Heart right ventricle (tissue), 16 donors: ENCODE results near the gene VDR. TPM values are rescaled to one million over a fixed set of nuclear protein-coding genes. Genes with fewer than 3 reads are reported as not detected.

Experiments used
- ATAC-seq, 8 donors: fragments of 200-7000 bp; cut with Tn5 transposase; one replicate each; pipeline ENCODE4 v1.9.1; 2020; ENCODE audit warnings: mild to moderate bottlenecking in 8 of 8, moderate library complexity in 8 of 8, moderate number of reproducible peaks in 1 of 8
- DNase-seq, 2 donors: peaks; one replicate each; pipeline ENCODE4 v3.0.0-alpha.2; 2020
- H3K27ac ChIP-seq, 10 donors: fragments of 200-600 bp; sonication (generic) in 2 of 10; one replicate each; pipeline versions ENCODE4 v1.5.0 to v1.8.0; 2020 to 2022; ENCODE audit warnings: mild to moderate bottlenecking in 3 of 10
- H3K27me3 ChIP-seq, 7 donors: fragments of 200-600 bp; one replicate each; pipeline ENCODE4 v1.8.0; 2021 to 2022; ENCODE audit warnings: mild to moderate bottlenecking in 2 of 7
- H3K36me3 ChIP-seq, 9 donors: fragments of 200-600 bp; sonication (generic) in 1 of 9; one replicate each; pipeline versions ENCODE4 v1.5.0 to v1.8.0; 2020 to 2022; ENCODE audit warnings: mild to moderate bottlenecking in 2 of 9
- H3K4me1 ChIP-seq, 9 donors: fragments of 200-600 bp; sonication (generic) in 1 of 9; one replicate each; pipeline versions ENCODE4 v1.5.0 to v1.8.0; 2020 to 2022; ENCODE audit warnings: mild to moderate bottlenecking in 4 of 9
- H3K4me3 ChIP-seq, 10 donors: fragments of 200-600 bp; sonication (generic) in 2 of 10; one replicate each; pipeline versions ENCODE4 v1.5.0 to v1.8.0; 2020 to 2022; ENCODE audit warnings: mild to moderate bottlenecking in 7 of 10, moderate library complexity in 2 of 10
- H3K9me3 ChIP-seq, 11 donors: fragments of 200-600 bp in 10 of 11; sonication (generic) in 2 of 11; one replicate each; pipeline versions ENCODE4 v1.5.0 to v1.8.0; 2013 to 2022; ENCODE audit warnings: mild to moderate bottlenecking in 2 of 11, control low read depth in 1 of 11, moderate library complexity in 1 of 11
- WGBS, 2 donors: extraction: QIAGEN DNeasy Blood & Tissue Kit; methylation state at CpG; one replicate each; pipeline ENCODE4 v1.1.7; 2013; ENCODE audit warnings: inconsistent platforms in 1 of 2; 5-methylcytosine and 5-hydroxymethylcytosine counted together
- intact Hi-C, 10 donors: fragments of 100-400 bp; cut with DNase I; formaldehyde crosslinking; loops; one replicate each; pipeline versions ENCODE4 v1.11.1 to v1.14.2; 2022
- polyA plus RNA-seq, 2 donors: library from polyadenylated mRNA; stranded (reverse); fragments of 200-250 nt; gene quantifications; one replicate each; pipeline ENCODE4 v1.2.3, GENCODE V29; 2013
- total RNA-seq, 10 donors: library from RNA; stranded (reverse); fragmentation: NEBNext Ultra II Directional in 3 of 10; extraction: Animal tissue kit (Norgen Biotek cat#: 25700) in 3 of 10; gene quantifications; one replicate each; pipeline versions ENCODE4 v1.2.1 to v1.2.4, GENCODE V29; 2021 to 2023
- TF ChIP-seq, protein P1 (sequence below), 9 donors: fragments of 200-600 bp; sonication (generic) in 2 of 9; IDR thresholded peaks; one replicate each; pipeline versions ENCODE4 v1.5.0 to v1.8.0; 2021 to 2022; ENCODE audit warnings: antibody characterized with exemption in 9 of 9, mild to moderate bottlenecking in 5 of 9, moderate library complexity in 1 of 9
- donor health status: Arrhythmogenic right ventricular cardiomyopathy.
- donor health status: ischemic (EF 13 %, LVEDD 7.1; RV severe dilation, severe dysfunction).
- donor health status: healthy with polysubstance abuse.
- donor health status: DM: no; HTN: yes; CAD: no.
- donor health status: DM: no; HTN: no; CAD: no.
- donor health status: ischemic (EF 25% LVEDD 6.9; RV normal size, moderate dysfunction).
- donor health status: ischemic (EF 25% LVEDD 5.7; RV mildly dilated, moderate dysfunction).
- donor health status: healthy.
- donor health status: DM: yes; HTN: yes; CAD: no.
- donor health status: Ischemic cardiomyopathy.
- donor health status: ischemic (EF 35%, LVEDD 5.7; RV mildly dilated, moderate dysfunction).
- donor health status: nonischemic (EF 11% LVEDD 7.7; RV severe dilation, severe dysfunction).
- donor health status: DM: yes; HTN: yes; CAD: no.
- donor health status: PGD.
- donor health status: ischemic (EF 29% LVEDD 5.4; RV normal size, mild dysfunction).
- donor health status: nonischemic (EF 23%, LVEDD 6.1; RV moderate dilation, normal function).

Gene VDR
- total and polyA plus RNA-seq, 12 donors, result 0.08 to 3.0 (median 0.31) TPM

GRCh38 chr12:47797441-47797840 lies 107.4 kb downstream of the VDR start:
- WGBS, 2 donors, result 73 to 77% methylated on average over 10 of the region's 10 CpGs
- DNase-seq (no peak), ATAC-seq (peak in 4 of 8 donors; percentile 18 to 31 (median 27))
- Histone ChIP-seq H3K36me3 (peaks cover 0 to 79% (median 53%) of the 10 kb centered on the region in 9 donors), H3K4me1 (peaks cover 35 to 51% (median 42%) of the 10 kb centered on the region in 9 donors), H3K27me3 (no peaks in the 10 kb centered on the region), H3K9me3 (no peaks in the 10 kb centered on the region), H3K4me3 (no peak overlapping the region), H3K27ac (no peak overlapping the region)
- TF ChIP-seq, protein P1, sequence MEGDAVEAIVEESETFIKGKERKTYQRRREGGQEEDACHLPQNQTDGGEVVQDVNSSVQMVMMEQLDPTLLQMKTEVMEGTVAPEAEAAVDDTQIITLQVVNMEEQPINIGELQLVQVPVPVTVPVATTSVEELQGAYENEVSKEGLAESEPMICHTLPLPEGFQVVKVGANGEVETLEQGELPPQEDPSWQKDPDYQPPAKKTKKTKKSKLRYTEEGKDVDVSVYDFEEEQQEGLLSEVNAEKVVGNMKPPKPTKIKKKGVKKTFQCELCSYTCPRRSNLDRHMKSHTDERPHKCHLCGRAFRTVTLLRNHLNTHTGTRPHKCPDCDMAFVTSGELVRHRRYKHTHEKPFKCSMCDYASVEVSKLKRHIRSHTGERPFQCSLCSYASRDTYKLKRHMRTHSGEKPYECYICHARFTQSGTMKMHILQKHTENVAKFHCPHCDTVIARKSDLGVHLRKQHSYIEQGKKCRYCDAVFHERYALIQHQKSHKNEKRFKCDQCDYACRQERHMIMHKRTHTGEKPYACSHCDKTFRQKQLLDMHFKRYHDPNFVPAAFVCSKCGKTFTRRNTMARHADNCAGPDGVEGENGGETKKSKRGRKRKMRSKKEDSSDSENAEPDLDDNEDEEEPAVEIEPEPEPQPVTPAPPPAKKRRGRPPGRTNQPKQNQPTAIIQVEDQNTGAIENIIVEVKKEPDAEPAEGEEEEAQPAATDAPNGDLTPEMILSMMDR (IDR thresholded peaks at IDR 0.05), result peak in 7 of 9 donors; percentile 31 to 58 (median 44)
- intact Hi-C loops, result loop anchor here in 7 of 10 donors (1.0 to 5.0 kb wide), 3 partner anchors 40 to 41 kb away; no protein-coding TSS in a partner anchor

DNA sequence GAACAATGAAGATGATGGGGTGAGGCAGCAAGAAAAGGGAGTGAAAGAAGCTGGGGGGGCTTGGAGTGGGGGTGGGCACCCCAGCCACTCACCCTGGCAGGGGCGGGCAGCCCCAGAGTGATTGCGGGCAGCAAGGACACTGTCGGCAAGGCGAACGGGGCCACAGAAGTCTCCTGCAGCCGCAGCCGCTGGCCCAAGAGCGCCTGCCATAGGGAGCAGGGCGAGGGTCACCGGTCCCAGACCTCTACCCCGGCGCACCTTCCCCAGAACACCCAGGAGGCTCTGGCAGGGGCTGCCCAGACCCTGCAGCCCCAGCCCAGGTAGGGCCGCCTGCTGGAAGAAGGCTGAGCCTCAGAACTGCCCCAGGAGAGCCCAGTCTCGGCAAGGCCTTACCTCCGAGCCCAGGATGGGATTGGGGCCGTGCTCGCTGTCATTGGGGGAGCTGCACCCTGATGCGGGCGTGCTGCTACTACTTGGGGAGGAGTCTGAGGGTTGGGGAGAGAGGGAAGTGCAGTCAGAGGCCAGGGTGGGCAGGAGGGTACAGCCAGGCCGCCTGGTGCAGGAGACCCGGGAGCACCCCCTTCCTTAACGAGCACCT lies 108.9 kb downstream of the VDR start:
- ATAC-seq, result no peak
- intact Hi-C loops, result loop anchor here in 5 of 10 donors (5.0 kb wide), 1 partner anchor 41 kb away; no protein-coding TSS in a partner anchor
- H3K9me3 ChIP-seq, result no peaks in the 10 kb centered on the region

GRCh38 chr12:47795121-47795813 lies 109.5 kb downstream of the VDR start:
- no peak for DNase-seq
- no peak for ATAC-seq
- 93% methylated on average over 21 of the region's 21 CpGs for WGBS, 2 donors
- no peaks in the 10 kb centered on the region for H3K9me3 ChIP-seq
- no peak overlapping the region for H3K27ac ChIP-seq
- TF ChIP-seq, protein P1 (IDR thresholded peaks at IDR 0.05), result no peak
- peaks cover 0 to 95% (median 69%) of the 10 kb centered on the region in 9 donors for H3K36me3 ChIP-seq
- intact Hi-C loops, result loop anchor here in 5 of 10 donors (5.0 kb wide), 1 partner anchor 42 kb away; no protein-coding TSS in a partner anchor
- no peak overlapping the region for H3K4me3 ChIP-seq
- peaks cover 13 to 29% (median 20%) of the 10 kb centered on the region in 9 donors for H3K4me1 ChIP-seq
- no peaks in the 10 kb centered on the region for H3K27me3 ChIP-seq

More for the DNA sequence above, 108.9 kb downstream of the VDR start:
- no peak for DNase-seq
- TF ChIP-seq, protein P1 (IDR thresholded peaks at IDR 0.05), result no peak
- Histone ChIP-seq H3K4me1 (peaks cover 20 to 35% (median 27%) of the 10 kb centered on the region in 9 donors), H3K4me3 (no peak overlapping the region), H3K36me3 (peaks cover 0 to 94% (median 63%) of the 10 kb centered on the region in 9 donors), H3K27me3 (no peaks in the 10 kb centered on the region), H3K27ac (no peak overlapping the region)
- WGBS, 2 donors, result 92 to 93% methylated on average over 18 to 22 of the region's 22 CpGs

DNA sequence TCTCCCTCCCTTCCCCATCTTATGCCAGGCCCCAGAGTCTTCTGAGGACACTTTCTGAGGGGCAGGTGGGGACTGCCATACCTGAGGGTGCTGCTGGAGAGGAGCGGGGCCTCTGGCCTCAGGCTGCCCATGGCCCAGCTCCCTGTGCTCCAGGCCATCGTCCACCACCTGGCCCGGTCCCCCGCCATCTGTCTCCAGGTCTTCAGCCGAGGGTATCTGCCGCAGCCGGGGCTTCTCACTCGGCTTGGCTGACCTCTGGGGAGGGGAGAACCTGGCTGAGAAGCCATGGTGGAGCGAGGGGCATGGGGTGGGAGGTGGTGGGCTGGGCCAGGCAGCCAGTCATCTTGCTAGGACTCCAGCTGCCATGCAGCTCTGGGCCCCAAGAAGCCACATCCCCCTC lies 110.1 kb downstream of the VDR start:
- WGBS, 2 donors, result 93% methylated on average over 9 of the region's 9 CpGs
- ATAC-seq (no peak), DNase-seq (no peak)
- TF ChIP-seq, protein P1 (IDR thresholded peaks at IDR 0.05), result no peak
- no peaks in the 10 kb centered on the region for H3K9me3 ChIP-seq
- H3K4me3 ChIP-seq, result no peak overlapping the region
- H3K4me1 ChIP-seq, result peaks cover 7 to 23% (median 14%) of the 10 kb centered on the region in 9 donors
- H3K27me3 ChIP-seq, result no peaks in the 10 kb centered on the region
- intact Hi-C loops, result loop anchor here in 5 of 10 donors (5.0 kb wide), 1 partner anchor 43 kb away; no protein-coding TSS in a partner anchor
- no peak overlapping the region for H3K27ac ChIP-seq
- H3K36me3 ChIP-seq, result peaks cover 0 to 99% (median 75%) of the 10 kb centered on the region in 9 donors
